NCI-H2107 treated with DMSO at 0.1 percent for 48 hours (cell line): ENCODE results near the gene ATF6.
A peak's percentile ranks its signal among the peaks of the same experiment; 100 is the strongest.

ENCODE experiments used
- DNase-seq: peaks from one replicate; lab custom pipeline; 2025; ENCODE audit not compliant: unreplicated experiment; lab: John Stamatoyannopoulos, UW

The ATF6 gene

DNA sequence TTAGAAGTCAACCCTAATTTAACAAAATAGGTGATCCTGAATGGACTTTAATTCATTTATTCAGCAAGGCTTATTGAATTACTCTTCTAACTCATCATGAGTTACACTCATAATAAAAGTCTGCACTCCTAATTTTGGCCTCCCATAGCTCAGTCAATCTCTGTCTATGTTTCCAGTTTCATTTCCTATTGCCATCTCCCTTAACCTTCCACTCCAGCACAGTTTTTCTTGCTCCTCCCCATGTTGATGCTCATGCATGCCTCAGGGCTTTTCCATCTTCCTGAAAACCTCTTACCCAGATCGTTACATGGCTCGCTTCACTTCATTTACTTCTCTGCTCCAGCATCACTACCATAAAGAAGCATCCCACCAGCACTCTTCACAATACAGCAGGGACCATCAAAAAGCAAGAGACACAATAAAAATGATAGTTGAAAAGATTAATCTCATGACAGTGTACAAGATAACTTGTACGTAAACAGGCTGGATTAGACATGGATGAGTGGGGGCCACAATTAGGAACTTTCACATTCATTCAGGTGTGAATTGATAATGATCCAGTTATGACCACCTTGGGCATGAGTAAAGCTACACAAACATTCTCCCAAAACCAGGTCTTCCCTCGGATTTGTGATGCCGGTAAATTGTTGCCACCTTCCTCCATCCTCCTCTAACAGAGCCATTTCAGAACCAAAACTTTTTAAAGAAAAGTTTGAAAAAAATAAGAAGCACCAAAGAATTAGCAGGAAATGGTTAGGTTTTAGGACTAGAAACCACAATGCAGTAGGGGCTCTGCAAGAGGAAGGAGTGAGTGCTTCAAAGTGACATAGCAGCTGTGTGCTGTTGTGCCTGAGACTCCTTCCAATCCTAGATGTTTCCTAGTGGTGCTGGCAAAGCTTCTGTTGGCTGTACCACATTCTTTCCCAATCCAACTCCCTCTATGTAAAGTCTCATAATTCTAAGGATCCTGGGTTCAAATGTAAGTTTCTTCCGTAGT, 167.8 kb downstream of the ATF6 start:
- no peak for DNase-seq

DNA sequence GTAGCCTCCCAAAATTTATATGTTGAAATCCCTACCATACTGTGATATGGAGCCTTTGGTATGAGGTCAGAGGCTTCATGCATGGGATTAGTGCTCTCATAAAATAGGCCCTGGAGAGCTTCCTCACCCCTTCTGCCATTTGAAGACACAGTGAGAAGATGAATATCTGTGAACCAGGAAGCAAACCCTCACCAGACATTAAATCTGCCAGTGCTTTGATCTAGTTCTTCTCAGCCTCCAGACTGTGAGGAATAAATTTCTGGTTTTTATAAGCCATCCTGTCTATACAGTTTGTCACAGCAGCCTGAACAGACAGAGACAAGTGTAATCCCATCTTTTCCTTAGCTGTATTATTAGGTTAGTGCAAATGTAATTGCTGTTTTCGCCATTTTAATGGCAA, 169.1 kb downstream of the ATF6 start:
- no peak for DNase-seq

DNA sequence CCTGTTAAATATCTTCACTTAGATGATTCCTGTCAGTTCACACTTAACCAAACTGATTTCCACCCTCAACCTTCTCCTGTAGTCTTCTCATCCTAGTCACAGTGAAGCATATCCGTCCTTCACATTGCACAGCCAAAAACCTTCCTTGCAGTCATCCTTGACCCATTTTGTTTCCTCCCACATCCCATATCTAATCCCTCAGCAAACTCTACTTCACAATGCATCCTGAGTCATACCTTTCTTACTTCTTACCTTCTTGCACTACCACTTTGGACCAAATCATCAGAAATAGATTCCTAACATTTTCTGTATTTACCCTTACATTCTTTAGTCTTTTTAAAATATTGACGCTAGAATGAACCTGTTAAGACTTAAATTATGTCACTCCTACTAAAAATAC, 170.7 kb downstream of the ATF6 start:
- DNase-seq = no peak

GRCh38 chr1:161940866-161941591, 174.9 kb downstream of the ATF6 start:
- no peak for DNase-seq

- no peak for DNase-seq
Observed at GRCh38 chr1:161941726-161942436, 175.8 kb downstream of the ATF6 start.

GRCh38 chr1:161943737-161944136, 177.6 kb downstream of the ATF6 start:
- no peak for DNase-seq

- DNase-seq = no peak
Observed at GRCh38 chr1:161944381-161944780, 178.3 kb downstream of the ATF6 start.

DNA sequence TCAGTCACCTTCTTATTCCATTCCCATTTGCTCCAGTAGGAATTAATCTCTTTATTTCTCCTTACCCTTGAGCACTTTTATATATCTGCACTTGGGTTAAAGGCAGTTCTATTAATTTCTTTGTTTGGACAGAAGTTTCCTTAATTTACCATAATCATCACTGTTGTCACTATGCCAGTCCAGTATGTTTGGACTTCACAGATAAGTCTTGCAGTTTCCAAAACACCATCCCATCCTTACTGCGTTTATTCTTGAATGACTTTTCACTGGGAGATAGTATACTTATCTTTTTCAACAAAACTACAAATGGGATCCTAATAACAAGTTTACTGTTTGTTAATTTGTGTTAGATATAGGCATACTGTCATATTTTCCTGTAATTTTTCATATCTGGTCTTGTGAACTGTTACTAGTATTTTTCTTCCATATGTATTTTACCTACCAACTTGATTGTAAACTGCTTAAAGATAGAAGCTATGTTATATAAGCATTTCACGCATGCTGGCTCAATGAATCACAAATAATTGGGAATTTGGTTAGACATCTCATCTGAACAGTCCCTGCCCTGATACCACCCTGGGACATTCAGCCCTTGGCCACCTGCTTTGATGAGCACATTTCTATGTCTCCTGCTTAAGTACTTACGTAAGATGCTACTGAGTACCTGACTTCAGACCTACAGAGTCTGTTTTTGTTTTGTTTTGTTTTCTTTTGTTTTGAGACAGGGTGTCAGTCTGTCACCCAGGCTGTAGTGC, 179.4 kb downstream of the ATF6 start:
- no peak for DNase-seq

DNA sequence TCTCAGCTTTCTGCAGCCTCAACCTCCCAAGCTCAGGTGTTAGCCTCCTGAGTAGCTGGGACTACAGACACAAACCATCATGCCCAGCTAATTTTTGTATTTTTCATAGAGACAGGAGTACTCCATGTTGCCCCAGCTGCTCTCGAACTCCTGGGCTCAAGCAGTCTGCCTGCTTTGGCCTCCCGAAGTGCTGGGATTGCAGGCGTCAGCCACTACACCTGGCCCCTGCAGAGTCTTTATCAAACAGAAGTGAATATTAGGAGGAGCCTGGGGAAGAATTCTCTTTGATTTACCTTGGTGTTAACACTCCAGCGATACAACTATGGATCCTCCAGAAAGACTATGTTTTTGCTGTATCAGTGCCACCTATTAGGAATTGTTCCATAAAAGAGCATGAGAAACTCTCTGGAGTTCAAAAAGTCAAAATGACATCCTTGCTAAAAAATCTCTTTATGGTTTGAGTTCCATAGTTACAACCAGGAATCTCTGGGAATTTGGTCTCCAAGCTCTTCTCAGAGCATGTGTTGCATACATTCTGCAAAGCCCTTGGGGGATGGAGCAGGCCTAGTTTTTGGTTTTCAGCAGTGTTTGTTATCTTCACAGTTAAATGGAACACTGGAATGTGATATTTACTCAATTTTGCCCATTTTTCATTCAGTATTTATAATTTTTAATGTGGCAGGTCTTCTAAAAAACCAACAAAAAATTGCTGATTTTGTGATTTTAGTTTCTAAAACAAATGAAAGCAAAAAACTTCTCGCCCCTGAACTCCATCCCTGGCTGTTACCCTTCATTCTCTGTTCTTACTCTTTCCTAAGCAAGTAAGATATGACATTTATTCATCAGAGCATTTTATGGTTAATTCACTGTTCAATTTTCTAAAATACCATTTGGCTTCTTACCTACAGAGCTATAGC, 180.2 kb downstream of the ATF6 start:
- DNase-seq = no peak

GRCh38 chr1:161948435-161948834, 182.3 kb downstream of the ATF6 start:
- no peak for DNase-seq

DNA sequence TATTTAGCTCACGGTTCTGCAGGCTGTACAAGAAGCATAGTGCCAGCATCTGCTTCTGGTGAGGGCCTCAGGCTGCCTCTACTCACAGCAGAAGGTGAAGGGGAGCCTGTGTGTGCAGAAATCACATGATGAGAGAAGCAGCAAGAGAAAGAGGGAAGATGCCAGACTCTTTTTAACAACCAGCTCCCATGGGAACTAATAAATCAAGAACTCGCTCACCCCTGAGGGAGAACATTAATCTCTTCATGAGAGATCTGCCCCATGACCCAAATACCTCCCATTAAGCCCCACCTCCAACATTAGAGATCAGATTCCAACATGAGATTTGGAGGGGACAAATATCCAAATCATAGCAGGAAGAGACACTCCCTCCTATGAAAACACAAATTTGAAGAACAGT, 183.4 kb downstream of the ATF6 start:
- DNase-seq = no peak

- DNase-seq = no peak
Observed at GRCh38 chr1:161950377-161950776, 184.3 kb downstream of the ATF6 start.

DNA sequence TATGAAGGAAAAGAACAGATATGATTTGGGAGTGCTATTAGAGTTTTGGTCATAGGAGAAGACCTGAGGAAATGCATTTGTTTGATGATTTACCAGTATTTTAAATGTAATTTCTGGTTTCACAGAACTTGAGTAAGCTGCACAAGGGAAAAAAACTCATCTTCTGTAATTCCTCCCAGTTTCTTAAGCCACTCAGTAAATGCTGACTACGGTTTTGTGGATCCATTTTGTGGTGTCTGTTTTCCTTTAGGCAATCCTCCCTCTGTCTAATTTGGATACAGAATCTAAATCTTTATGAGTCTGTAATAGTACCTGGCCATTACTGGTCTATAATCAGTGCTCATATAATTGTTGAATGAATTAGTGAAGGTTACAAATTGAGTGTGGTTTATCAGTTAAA, 185.5 kb downstream of the ATF6 start:
- DNase-seq = no peak

DNA sequence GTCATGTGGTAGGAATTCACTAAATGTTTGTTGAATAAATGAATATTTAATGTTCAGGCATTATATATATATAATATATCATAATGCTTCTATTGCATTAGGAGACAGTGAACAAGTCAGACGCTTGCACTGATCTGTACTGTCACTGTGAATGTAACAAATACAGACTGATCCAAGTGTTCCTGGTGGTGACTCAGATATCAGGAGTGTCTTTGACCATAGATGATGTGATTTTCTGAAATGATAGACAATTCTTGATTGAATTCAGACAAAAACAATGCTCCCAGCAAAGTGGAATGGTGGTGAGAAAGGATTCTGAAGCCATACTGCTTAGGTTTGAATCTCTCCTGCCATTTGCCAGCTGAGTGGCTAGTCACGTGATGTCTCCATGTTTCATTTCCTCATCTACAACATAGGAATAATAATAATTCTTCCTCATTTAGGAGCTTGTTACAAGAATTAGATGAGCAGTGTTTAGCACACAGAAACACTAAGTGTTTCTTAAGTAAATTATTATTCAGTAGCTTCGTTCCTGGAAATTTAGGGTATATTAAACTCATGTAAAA, 186.6 kb downstream of the ATF6 start:
- no peak for DNase-seq

DNA sequence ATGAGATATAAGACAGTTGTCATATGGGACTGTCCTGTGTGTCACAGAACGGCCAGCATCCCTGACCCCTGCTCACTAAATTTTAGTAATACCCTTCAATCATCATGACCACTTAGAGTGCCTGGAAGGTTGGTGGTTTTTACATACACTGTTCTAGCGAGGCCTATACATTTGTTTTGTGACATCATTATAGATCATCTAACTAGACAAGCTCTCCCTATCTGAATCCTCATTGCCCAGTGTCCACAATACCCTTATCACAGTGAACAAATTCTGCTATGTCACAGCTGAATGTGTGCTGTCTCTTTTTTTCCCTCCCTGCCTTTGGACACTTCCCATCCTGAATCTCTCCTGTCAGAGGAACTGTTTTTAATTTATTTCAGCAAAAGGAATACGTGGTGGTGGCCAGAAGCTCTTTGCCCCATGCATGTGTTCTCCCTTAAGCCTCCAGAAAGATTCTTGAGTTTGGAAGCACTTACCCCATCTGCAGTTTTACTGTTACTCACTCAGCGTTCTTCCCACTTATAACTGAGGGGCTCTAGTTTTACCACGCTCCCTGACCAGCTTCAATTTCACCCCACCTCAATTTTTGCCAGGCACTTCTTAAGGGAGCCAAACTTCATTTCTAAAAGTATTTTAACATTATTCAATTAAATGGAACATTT, 187.3 kb downstream of the ATF6 start:
- DNase-seq = no peak

- DNase-seq = peak; percentile 33
Observed at GRCh38 chr1:161954050-161954449, 187.9 kb downstream of the ATF6 start.

DNA sequence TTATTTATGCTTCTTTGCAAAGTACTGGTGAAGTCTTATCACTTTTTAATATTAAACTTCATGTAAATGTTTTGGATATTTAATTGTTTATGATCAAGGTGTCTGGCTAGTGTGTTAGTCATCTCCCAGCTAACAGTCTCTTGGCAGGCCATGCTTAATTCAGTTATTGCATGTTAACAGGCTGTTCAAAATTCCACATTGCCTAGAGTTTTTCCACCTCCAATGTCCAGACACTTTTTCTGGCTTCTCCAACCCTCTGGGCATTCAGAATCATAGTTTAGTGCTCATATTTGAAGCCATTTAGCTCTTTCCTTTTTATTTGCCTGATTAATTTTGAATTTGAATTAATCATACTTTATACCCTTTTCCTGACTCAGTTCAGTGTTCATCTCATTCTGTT, 188.3 kb downstream of the ATF6 start:
- no peak for DNase-seq

- no peak for DNase-seq
Observed at GRCh38 chr1:161955606-161956005, 189.5 kb downstream of the ATF6 start.

- no peak for DNase-seq
Observed at GRCh38 chr1:161956097-161956496, 190.0 kb downstream of the ATF6 start.
